Vagina (tissue), 2 donors: ENCODE results near the gene PTMS.

Source experiments
- POLR2A ChIP-seq, 2 donors: fragments of 450-650 bp; IDR thresholded peaks; one replicate each; pipeline ENCODE4 v1.6.1; 2017; ENCODE audit warnings: antibody characterized with exemption in 2 of 2, mild to moderate bottlenecking in 2 of 2, moderate library complexity in 2 of 2
- TF ChIP-seq, protein P1 (sequence below), 3 experiments: fragments of 450-650 bp in 2 of 3; fragments of 200-600 bp in 1 of 3; sonication (generic) in 1 of 3; IDR thresholded peaks; one replicate each; pipeline ENCODE4 v1.5.1; 2017 to 2019; ENCODE audit warnings: antibody characterized with exemption in 3 of 3, mild to moderate bottlenecking in 2 of 3, moderate library complexity in 2 of 3

DNA sequence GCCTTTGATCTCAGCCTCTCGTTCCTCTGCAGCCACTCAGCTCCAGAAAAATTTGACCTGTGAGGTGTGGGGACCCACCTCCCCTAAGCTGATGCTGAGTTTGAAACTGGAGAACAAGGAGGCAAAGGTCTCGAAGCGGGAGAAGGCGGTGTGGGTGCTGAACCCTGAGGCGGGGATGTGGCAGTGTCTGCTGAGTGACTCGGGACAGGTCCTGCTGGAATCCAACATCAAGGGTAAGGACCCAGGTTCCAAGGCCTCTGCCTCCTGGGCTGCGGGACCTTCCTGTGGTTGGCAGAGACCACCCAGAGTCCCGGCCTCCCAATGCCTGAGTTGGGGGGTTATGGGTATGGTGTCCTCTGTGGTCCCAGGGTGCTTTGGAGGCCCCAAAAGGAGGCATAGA lies 50.9 kb downstream of the PTMS start:
- TF ChIP-seq POLR2A (IDR thresholded peaks at IDR 0.05) = no peak
- TF ChIP-seq, protein P1, sequence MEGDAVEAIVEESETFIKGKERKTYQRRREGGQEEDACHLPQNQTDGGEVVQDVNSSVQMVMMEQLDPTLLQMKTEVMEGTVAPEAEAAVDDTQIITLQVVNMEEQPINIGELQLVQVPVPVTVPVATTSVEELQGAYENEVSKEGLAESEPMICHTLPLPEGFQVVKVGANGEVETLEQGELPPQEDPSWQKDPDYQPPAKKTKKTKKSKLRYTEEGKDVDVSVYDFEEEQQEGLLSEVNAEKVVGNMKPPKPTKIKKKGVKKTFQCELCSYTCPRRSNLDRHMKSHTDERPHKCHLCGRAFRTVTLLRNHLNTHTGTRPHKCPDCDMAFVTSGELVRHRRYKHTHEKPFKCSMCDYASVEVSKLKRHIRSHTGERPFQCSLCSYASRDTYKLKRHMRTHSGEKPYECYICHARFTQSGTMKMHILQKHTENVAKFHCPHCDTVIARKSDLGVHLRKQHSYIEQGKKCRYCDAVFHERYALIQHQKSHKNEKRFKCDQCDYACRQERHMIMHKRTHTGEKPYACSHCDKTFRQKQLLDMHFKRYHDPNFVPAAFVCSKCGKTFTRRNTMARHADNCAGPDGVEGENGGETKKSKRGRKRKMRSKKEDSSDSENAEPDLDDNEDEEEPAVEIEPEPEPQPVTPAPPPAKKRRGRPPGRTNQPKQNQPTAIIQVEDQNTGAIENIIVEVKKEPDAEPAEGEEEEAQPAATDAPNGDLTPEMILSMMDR (IDR thresholded peaks at IDR 0.05) = no peak
